Loucy (cell line): ENCODE data around the gene NDUFS7.

Experiments
- EZH2phosphoT487 ChIP-seq: fragments of 200-600 bp; IDR thresholded peaks from 2 replicates; pipeline ENCODE4 v1.6.1; 2018; ENCODE audit warnings: antibody characterized with exemption, mild to moderate bottlenecking, moderate library complexity, borderline replicate concordance
- TF ChIP-seq, protein P1 (sequence below): fragments of 200-600 bp; sonication (generic); conservative IDR thresholded peaks from 2 replicates; pipeline ENCODE4 v1.5.1; 2014; ENCODE audit warnings: mild to moderate bottlenecking, antibody characterized with exemption, low read length

DNA sequence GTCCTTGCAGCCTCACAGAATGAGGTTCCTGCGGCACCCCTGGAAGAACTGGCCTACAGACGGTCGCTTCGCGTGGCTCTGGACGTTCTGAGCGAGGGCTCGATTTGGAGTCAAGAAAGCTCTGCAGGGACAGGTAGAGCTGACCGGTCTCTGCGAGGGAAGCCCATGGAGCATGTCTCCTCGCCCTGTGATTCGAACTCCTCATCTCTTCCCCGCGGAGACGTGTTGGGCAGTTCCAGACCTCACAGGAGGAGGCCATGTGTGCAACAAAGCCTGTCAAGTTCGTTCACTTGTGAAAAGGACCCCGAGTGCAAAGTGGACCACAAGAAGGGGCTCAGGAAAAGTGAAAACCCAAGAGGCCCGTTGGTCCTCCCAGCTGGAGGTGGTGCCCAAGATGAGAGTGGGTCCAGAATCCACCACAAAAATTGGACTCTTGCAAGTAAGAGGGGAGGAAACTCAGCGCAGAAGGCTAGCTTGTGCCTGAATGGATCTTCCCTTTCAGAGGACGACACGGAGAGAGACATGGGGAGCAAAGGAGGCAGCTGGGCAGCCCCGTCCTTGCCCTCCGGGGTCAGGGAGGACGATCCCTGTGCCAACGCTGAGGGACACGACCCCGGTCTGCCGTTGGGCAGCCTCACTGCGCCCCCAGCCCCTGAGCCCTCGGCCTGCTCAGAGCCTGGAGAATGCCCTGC is 23.4 kb upstream of the NDUFS7 start:
- TF ChIP-seq, protein P1, sequence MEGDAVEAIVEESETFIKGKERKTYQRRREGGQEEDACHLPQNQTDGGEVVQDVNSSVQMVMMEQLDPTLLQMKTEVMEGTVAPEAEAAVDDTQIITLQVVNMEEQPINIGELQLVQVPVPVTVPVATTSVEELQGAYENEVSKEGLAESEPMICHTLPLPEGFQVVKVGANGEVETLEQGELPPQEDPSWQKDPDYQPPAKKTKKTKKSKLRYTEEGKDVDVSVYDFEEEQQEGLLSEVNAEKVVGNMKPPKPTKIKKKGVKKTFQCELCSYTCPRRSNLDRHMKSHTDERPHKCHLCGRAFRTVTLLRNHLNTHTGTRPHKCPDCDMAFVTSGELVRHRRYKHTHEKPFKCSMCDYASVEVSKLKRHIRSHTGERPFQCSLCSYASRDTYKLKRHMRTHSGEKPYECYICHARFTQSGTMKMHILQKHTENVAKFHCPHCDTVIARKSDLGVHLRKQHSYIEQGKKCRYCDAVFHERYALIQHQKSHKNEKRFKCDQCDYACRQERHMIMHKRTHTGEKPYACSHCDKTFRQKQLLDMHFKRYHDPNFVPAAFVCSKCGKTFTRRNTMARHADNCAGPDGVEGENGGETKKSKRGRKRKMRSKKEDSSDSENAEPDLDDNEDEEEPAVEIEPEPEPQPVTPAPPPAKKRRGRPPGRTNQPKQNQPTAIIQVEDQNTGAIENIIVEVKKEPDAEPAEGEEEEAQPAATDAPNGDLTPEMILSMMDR = no peak
- TF ChIP-seq EZH2phosphoT487 = no peak
